ENCODE measurements around the gene GPR39.

- TF ChIP-seq CTCF (IDR thresholded peaks at IDR 0.05) (no peak), EP300 (IDR thresholded peaks at IDR 0.05) (no peak)
These were observed 16.3 kb upstream of the GPR39 start for GRCh38 chr2:132400169-132400900.

Data from tibial nerve (tissue), 4 donors.